IPS DF 6.9 (cell line): ENCODE data around the gene C1orf21.

Experiments
- DNase-seq: peaks from one replicate; pipeline ENCODE4 v3.0.0-alpha.2; 2013; ENCODE audit warnings: low read depth, low spot score
- H3K27ac ChIP-seq: one replicate; pipeline ENCODE4 v1.5.1; 2013; ENCODE audit warnings: low read length, control low read depth
- H3K27me3 ChIP-seq: 2 replicates; pipeline ENCODE4 v1.6.1; 2013; ENCODE audit warnings: mild to moderate bottlenecking, low read length; ENCODE audit not compliant: control insufficient read depth, insufficient read depth
- H3K36me3 ChIP-seq: 2 replicates; pipeline ENCODE4 v1.6.1; 2013; ENCODE audit warnings: low read length; ENCODE audit not compliant: control insufficient read depth, insufficient read depth
- H3K4me1 ChIP-seq: 2 replicates; pipeline ENCODE4 v1.6.1; 2013; ENCODE audit warnings: low read length; ENCODE audit not compliant: control insufficient read depth, insufficient read depth
- H3K4me3 ChIP-seq: 2 replicates; pipeline ENCODE4 v1.5.1; 2013; ENCODE audit warnings: mild to moderate bottlenecking, low read length
- H3K9me3 ChIP-seq: 2 replicates; pipeline ENCODE4 v1.6.1; 2013; ENCODE audit warnings: low read length, inconsistent platforms; ENCODE audit not compliant: control insufficient read depth, insufficient read depth
- WGBS: extraction: QIAGEN DNeasy Blood & Tissue Kit; methylation state at CpG from one replicate; pipeline ENCODE4 v1.1.7; 2013; ENCODE audit warnings: mixed read lengths, missing lambda C conversion rate; ENCODE audit not compliant: insufficient read length, insufficient coverage; 5-methylcytosine and 5-hydroxymethylcytosine counted together

C1orf21 gene

GRCh38 chr1:184510110-184510509 lies 123.3 kb downstream of the C1orf21 start:
- Histone ChIP-seq H3K9me3 (no peaks in the 10 kb centered on the region), H3K27ac (no peak overlapping the region), H3K36me3 (no peaks in the 10 kb centered on the region), H3K4me3 (no peak overlapping the region), H3K27me3 (no peaks in the 10 kb centered on the region), H3K4me1 (no peaks in the 10 kb centered on the region)
- no CpG with 5 or more reads among the region's 3 CpGs for WGBS
- DNase-seq: no peak

DNA sequence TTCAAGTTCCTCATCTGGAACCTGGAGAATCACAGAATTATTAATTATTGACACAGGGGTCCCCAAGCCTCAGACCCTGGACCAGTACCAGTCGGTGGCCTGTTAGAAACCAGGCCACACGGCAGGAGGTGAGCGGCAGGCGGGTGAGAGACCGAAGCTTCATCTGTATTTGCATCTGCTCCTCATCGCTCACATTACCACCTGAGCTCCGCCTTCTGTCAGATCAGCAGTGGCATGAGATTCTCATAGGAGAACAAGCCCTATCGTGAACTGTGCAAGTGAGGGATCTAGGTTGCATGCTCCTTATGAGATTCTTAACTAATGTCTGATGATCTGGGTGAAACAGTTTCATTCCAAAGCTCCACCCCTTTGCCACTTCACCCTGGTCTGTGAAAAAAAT lies 125.9 kb downstream of the C1orf21 start:
- H3K27ac ChIP-seq: no peak overlapping the region
- WGBS: no CpG with 5 or more reads among the region's 8 CpGs
- no peak for DNase-seq
- no peak overlapping the region for H3K4me3 ChIP-seq
- H3K27me3 ChIP-seq: no peaks in the 10 kb centered on the region
- H3K4me1 ChIP-seq: no peaks in the 10 kb centered on the region
- no peaks in the 10 kb centered on the region for H3K9me3 ChIP-seq
- H3K36me3 ChIP-seq: no peaks in the 10 kb centered on the region

DNA sequence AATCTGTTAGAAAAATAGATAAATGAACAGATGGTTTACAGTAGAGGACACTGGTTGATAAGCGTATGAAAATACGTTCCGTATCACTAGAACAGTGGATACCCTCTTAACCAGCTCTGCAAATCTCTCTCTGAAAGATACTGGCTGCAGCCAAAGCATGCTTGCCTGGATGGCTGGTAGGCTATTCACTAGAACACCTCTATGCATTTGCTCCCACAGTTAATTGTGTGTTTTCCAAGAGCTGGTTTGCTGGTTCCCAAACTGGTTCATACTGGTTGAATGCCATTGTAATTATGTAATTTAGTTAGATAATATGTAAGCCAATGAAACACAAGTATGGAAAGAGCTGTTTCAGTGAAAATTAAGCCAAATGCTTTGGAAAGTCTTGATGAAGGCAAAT lies 126.6 kb downstream of the C1orf21 start:
- WGBS: no CpG with 5 or more reads among the region's 3 CpGs
- no peaks in the 10 kb centered on the region for H3K9me3 ChIP-seq
- no peaks in the 10 kb centered on the region for H3K27me3 ChIP-seq
- H3K36me3 ChIP-seq: no peaks in the 10 kb centered on the region
- DNase-seq: no peak
- no peaks in the 10 kb centered on the region for H3K4me1 ChIP-seq
- no peak overlapping the region for H3K4me3 ChIP-seq
- no peak overlapping the region for H3K27ac ChIP-seq

- Histone ChIP-seq H3K4me1 (no peaks in the 10 kb centered on the region), H3K9me3 (no peaks in the 10 kb centered on the region), H3K27ac (no peak overlapping the region), H3K4me3 (no peak overlapping the region), H3K36me3 (no peaks in the 10 kb centered on the region), H3K27me3 (no peaks in the 10 kb centered on the region)
- no peak for DNase-seq
- WGBS: no CpG with 5 or more reads among the region's 4 CpGs
Observed at GRCh38 chr1:184513966-184514365, 127.1 kb downstream of the C1orf21 start.

GRCh38 chr1:184514447-184514846 lies 127.6 kb downstream of the C1orf21 start:
- no peak overlapping the region for H3K4me3 ChIP-seq
- DNase-seq: no peak
- WGBS: no CpG with 5 or more reads among the region's 2 CpGs
- H3K4me1 ChIP-seq: no peaks in the 10 kb centered on the region
- H3K9me3 ChIP-seq: no peaks in the 10 kb centered on the region
- H3K27me3 ChIP-seq: no peaks in the 10 kb centered on the region
- no peak overlapping the region for H3K27ac ChIP-seq
- H3K36me3 ChIP-seq: no peaks in the 10 kb centered on the region

DNA sequence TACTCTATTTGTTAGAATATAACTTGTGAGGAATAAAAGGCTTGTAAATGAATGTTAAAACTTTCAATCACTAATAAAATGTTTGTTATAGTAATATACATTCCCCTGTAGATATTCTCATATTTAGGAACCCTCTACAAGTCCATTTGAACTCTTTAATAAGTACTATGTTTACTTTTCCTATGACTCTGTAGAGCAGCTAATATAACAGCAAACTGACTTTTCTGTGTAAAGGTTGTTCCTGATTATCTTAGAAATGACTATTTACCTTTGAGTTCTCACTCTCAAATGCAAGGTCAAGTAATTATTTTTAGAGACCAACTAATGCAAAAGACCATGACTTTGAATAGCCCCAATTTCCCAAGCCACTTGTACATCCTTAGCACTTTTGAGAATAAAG lies 130.3 kb downstream of the C1orf21 start:
- H3K9me3 ChIP-seq: no peaks in the 10 kb centered on the region
- H3K36me3 ChIP-seq: no peaks in the 10 kb centered on the region
- H3K27ac ChIP-seq: no peak overlapping the region
- H3K4me3 ChIP-seq: no peak overlapping the region
- no peaks in the 10 kb centered on the region for H3K27me3 ChIP-seq
- H3K4me1 ChIP-seq: no peaks in the 10 kb centered on the region
- DNase-seq: no peak

- no peaks in the 10 kb centered on the region for H3K4me1 ChIP-seq
- WGBS: no CpG with 5 or more reads among the region's 4 CpGs
- H3K27ac ChIP-seq: no peak overlapping the region
- no peak overlapping the region for H3K4me3 ChIP-seq
- DNase-seq: no peak
- no peaks in the 10 kb centered on the region for H3K36me3 ChIP-seq
- no peaks in the 10 kb centered on the region for H3K9me3 ChIP-seq
- no peaks in the 10 kb centered on the region for H3K27me3 ChIP-seq
Observed at GRCh38 chr1:184518736-184519357, 132.0 kb downstream of the C1orf21 start.

DNA sequence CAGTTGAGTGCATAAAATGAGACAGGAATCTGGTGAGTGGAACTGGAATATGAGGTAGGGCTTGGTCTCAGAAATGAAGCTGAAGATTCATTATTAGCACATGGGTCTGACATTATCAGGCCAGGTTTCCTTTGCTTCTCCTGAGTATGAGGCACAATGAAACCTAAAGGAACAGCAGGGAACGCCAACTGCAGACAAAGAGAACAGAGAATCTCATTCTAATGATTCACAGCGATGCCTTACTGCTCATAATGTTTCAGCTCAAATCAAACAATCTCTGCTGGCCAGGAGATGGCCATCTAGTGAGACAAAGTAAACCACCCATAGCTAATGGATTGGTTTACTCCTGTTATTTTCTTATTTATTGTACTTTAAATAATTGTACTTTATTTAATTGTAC lies 133.5 kb downstream of the C1orf21 start:
- Histone ChIP-seq H3K27me3 (no peaks in the 10 kb centered on the region), H3K27ac (no peak overlapping the region), H3K9me3 (no peaks in the 10 kb centered on the region), H3K36me3 (no peaks in the 10 kb centered on the region), H3K4me3 (no peak overlapping the region), H3K4me1 (no peaks in the 10 kb centered on the region)
- no CpG with 5 or more reads among the region's 2 CpGs for WGBS
- DNase-seq: no peak

DNA sequence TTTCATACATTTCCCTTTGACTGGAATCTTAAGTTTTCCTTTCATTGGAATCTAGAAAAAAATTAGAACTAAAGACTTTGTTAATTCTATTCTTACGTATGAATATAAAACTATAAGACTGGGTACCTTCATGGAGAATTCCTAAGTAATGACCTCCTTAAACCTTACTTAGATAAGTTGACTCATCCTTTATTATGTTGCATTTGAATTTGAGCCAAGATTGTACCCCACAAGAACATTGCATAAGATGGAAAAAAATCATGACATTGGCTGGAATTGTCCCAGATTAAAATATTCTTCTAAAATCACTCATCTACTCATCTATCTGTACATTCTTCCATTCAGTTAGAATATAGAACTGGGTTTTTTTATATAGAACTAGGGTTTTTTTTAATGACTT lies 137.4 kb downstream of the C1orf21 start:
- no peaks in the 10 kb centered on the region for H3K4me1 ChIP-seq

GRCh38 chr1:184527402-184527801 lies 140.6 kb downstream of the C1orf21 start:
- Histone ChIP-seq H3K27ac (no peak overlapping the region), H3K9me3 (no peaks in the 10 kb centered on the region), H3K4me3 (no peak overlapping the region), H3K27me3 (no peaks in the 10 kb centered on the region), H3K36me3 (no peaks in the 10 kb centered on the region), H3K4me1 (no peaks in the 10 kb centered on the region)
- WGBS: no CpG with 5 or more reads among the region's 4 CpGs
- DNase-seq: no peak

More for the DNA sequence above, 137.4 kb downstream of the C1orf21 start:
- H3K36me3 ChIP-seq: no peaks in the 10 kb centered on the region
- H3K27ac ChIP-seq: no peak overlapping the region
- H3K9me3 ChIP-seq: no peaks in the 10 kb centered on the region
- DNase-seq: no peak
- H3K4me3 ChIP-seq: no peak overlapping the region
- no peaks in the 10 kb centered on the region for H3K27me3 ChIP-seq
- no CpG with 5 or more reads among the region's 1 CpG for WGBS

DNA sequence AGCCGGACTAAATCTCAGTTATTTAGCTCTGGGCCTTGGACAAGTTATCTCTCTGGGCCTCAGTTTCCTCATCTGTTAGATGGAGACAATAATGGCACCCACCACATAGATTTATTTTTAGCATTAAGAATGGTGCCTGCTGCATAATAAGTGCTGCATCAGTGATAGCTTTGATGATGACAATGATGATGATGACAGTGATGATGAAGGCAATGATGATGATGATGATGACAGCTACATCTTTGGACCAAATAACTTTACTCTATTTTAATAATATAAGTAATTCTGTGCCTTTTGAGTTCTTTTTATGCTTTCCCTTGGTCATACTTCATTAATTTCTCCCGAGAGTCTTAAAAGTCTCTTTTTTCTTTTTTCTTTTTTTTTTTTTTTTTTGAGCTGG lies 143.4 kb downstream of the C1orf21 start:
- DNase-seq: no peak
- Histone ChIP-seq H3K4me1 (no peaks in the 10 kb centered on the region), H3K36me3 (no peaks in the 10 kb centered on the region), H3K27me3 (no peaks in the 10 kb centered on the region), H3K4me3 (no peak overlapping the region), H3K9me3 (no peaks in the 10 kb centered on the region), H3K27ac (no peak overlapping the region)
- no CpG with 5 or more reads among the region's 2 CpGs for WGBS
